K562 (cell line): ENCODE data around the gene ATRNL1. TPM values are rescaled to one million over a fixed set of nuclear protein-coding genes. Genes with fewer than 3 reads are reported as not detected.

Source experiments
- ATAC-seq: fragments of 200-7000 bp; cut with Tn5 transposase; 3 replicates; pipeline ENCODE4 v1.9.1; 2020; ENCODE audit warnings: moderate library complexity
- BruUV-seq: library from RNA; stranded (reverse); fragments of 400-500 nt; replicated peaks from 2 replicates; lab custom pipeline; 2021; lab: Mats Ljungman, UMichigan
- CTCF ChIA-PET: fragments of 300-600 bp; formaldehyde crosslinking; extraction: SDS; loops from one replicate; lab custom pipeline; 2021; ENCODE audit warnings: low intra/inter-chr PET ratio; lab: Yijun Ruan, JAX
- POLR2A ChIA-PET: fragments of 300-600, 350-650 bp; sonication (Branson Sonifier 250); formaldehyde crosslinking; extraction: SDS; loops from one replicate; lab custom pipeline; 2021; ENCODE audit warnings: antibody characterized with exemption, inconsistent platforms; lab: Yijun Ruan, JAX
- DNase-seq, 4 experiments: peaks; one replicate each; pipeline versions ENCODE4 v3.0.0 to v3.0.0-alpha.2; 2011 to 2018; ENCODE audit warnings: low spot score in 3 of 4, mixed read lengths in 3 of 4; ENCODE audit errors: extremely low read depth in 1 of 4
- FAIRE-seq: peaks from 2 replicates; lab custom pipeline; 2011; peaks lifted over from hg19 to GRCh38; lab: Jason Lieb, UNC
- H2AFZ ChIP-seq: 2 replicates; pipeline ENCODE4 v1.6.0; 2011; ENCODE audit warnings: low read depth, low read length, control low read depth, inconsistent platforms
- H3K27ac ChIP-seq: fragments of 200-600 bp; 3 replicates; pipeline ENCODE4 v1.8.0; 2011; ENCODE audit warnings: low read depth, mild to moderate bottlenecking, control low read depth, inconsistent platforms, low read length, moderate library complexity, mixed read lengths; ENCODE audit errors: extremely low read depth
- H3K27me3 ChIP-seq, 2 experiments: fragments of 300-600 bp in 1 of 2; 2 replicates in 1 of 2; 3 replicates in 1 of 2; pipeline versions ENCODE4 v1.6.0 to v1.8.0; 2011; ENCODE audit warnings: inconsistent platforms in 2 of 2, low read length in 2 of 2, mild to moderate bottlenecking in 1 of 2, mixed read lengths in 1 of 2, moderate library complexity in 1 of 2; ENCODE audit not compliant: control insufficient read depth in 2 of 2, insufficient read depth in 2 of 2
- H3K36me3 ChIP-seq: fragments of 300-600 bp; 3 replicates; pipeline ENCODE4 v1.8.0; 2011; ENCODE audit warnings: mild to moderate bottlenecking, low read length, inconsistent platforms; ENCODE audit not compliant: control insufficient read depth, insufficient read depth
- H3K4me1 ChIP-seq, 2 experiments: fragments of 200-600 bp in 1 of 2; replicated peaks in 1 of 2; 2 replicates in 1 of 2; 3 replicates in 1 of 2; pipeline versions ENCODE4 v1.5.1 to v1.8.0; 2011; ENCODE audit warnings: inconsistent platforms in 2 of 2, low read length in 2 of 2, mild to moderate bottlenecking in 1 of 2, mixed read lengths in 1 of 2, moderate library complexity in 1 of 2; ENCODE audit not compliant: control insufficient read depth in 2 of 2, insufficient read depth in 2 of 2
- H3K4me2 ChIP-seq: 2 replicates; pipeline ENCODE4 v1.6.1; 2011; ENCODE audit warnings: low read length, control low read depth, inconsistent platforms, mixed read lengths; ENCODE audit not compliant: insufficient read depth
- H3K4me3 ChIP-seq: fragments of 200-600 bp; sonication (generic), shearing (Covaris generic); 2 replicates; pipeline ENCODE4 v1.5.1; 2016; ENCODE audit warnings: control low read depth, inconsistent platforms
- H3K79me2 ChIP-seq: fragments of 200-600 bp; 3 replicates; pipeline ENCODE4 v1.8.0; 2011; ENCODE audit warnings: low read length, inconsistent platforms; ENCODE audit not compliant: control insufficient read depth, insufficient read depth
- H3K9ac ChIP-seq, 2 experiments: 2 replicates each; pipeline versions ENCODE4 v1.6.0 to v1.6.1; 2011; ENCODE audit warnings: low read depth in 2 of 2, low read length in 2 of 2, control low read depth in 1 of 2, inconsistent platforms in 1 of 2, mild to moderate bottlenecking in 1 of 2, mixed read lengths in 1 of 2; ENCODE audit not compliant: insufficient read depth in 1 of 2
- H3K9me1 ChIP-seq: one replicate; pipeline ENCODE4 v1.6.0; 2011; ENCODE audit warnings: inconsistent platforms, mild to moderate bottlenecking, low read length, moderate library complexity; ENCODE audit not compliant: control insufficient read depth, insufficient read depth
- H3K9me3 ChIP-seq: replicated peaks from 2 replicates; pipeline ENCODE4 v1.5.1; 2011; ENCODE audit warnings: low read depth, low read length, inconsistent platforms; ENCODE audit not compliant: control insufficient read depth, insufficient read depth
- H4K20me1 ChIP-seq: replicated peaks from 2 replicates; pipeline ENCODE4 v1.6.1; 2011; ENCODE audit warnings: low read length, inconsistent platforms, mixed read lengths; ENCODE audit not compliant: control insufficient read depth, insufficient read depth
- COPS2 ChIP-seq: fragments of 450-650 bp; conservative IDR thresholded peaks from 2 replicates; pipeline ENCODE4 v1.6.1; 2016; ENCODE audit warnings: mild to moderate bottlenecking, moderate library complexity
- MBD1 ChIP-seq: fragments of 250-450 bp; sonication (Bioruptor Pico); IDR thresholded peaks from 2 replicates; pipeline ENCODE4 v1.8.0; 2022; ENCODE audit warnings: inconsistent platforms
- MCM5 ChIP-seq: fragments of 450-650 bp; IDR thresholded peaks from 2 replicates; pipeline ENCODE4 v1.6.1; 2016; ENCODE audit warnings: low read depth
- MEIS2 ChIP-seq: fragments of 450-650 bp; IDR thresholded peaks from 2 replicates; pipeline ENCODE4 v1.6.1; 2014; ENCODE audit warnings: mild to moderate bottlenecking; ENCODE audit not compliant: partially characterized antibody
- PTTG1 ChIP-seq: fragments of 450-650 bp; IDR thresholded peaks from 2 replicates; pipeline ENCODE4 v1.6.1; 2016; ENCODE audit warnings: low read depth, mild to moderate bottlenecking, missing genetic modification characterization, missing compliant biosample characterization
- SPI1 ChIP-seq: IDR thresholded peaks from 2 replicates; pipeline ENCODE4 v1.6.1; 2011; ENCODE audit warnings: low read depth, low read length, control low read depth, borderline replicate concordance
- ZKSCAN3 ChIP-seq: fragments of 250-450 bp; sonication (Bioruptor Pico); IDR thresholded peaks from 2 replicates; pipeline ENCODE4 v1.4.0; 2020
- in situ Hi-C: fragments of 300-500 bp; cut with MboI; formaldehyde crosslinking; loops from 4 replicates; pipeline ENCODE4 v1.15.0; 2018; ENCODE audit warnings: inconsistent platforms, mixed read lengths
- intact Hi-C: fragments of 100-400 bp; cut with micrococcal nuclease; formaldehyde crosslinking; loops from 2 replicates; pipeline ENCODE4 v1.14.2; 2022
- polyA plus RNA-seq, 8 experiments: library from polyadenylated mRNA; depleted of rRNA in 4 of 8; stranded (reverse) in 5 of 8; unstranded in 3 of 8; fragments of >200 nt; fragmentation: Nextera tagmentation in 2 of 8; fragmentation: Illumina TruSeq in 1 of 8; extraction: Ambion mirVana in 2 of 8; extraction: Trizol in 1 of 8; gene quantifications; 2 replicates each; pipeline versions ENCODE4 v1.2.1 to v1.2.3, GENCODE V29; 2011 to 2014; ENCODE audit warnings: inconsistent platforms in 1 of 8, missing spikeins in 1 of 8
- total RNA-seq, 7 experiments: library from RNA; depleted of rRNA in 6 of 7; stranded (reverse); fragments of >200 nt in 6 of 7; fragmentation: Illumina TruSeq in 2 of 7; extraction: Trizol in 2 of 7; gene quantifications; 2 replicates each; pipeline versions ENCODE4 v1.2.1 to v1.2.3, GENCODE V29; 2011 to 2021; ENCODE audit warnings: low replicate concordance in 1 of 7
- TF ChIP-seq, protein P1 (sequence below): sonication (generic); IDR thresholded peaks from 2 replicates; pipeline ENCODE4 v1.6.1; 2016

The ATRNL1 gene
- total and polyA plus RNA-seq, 9 of the 15 experiments (the other 6 are each of a cell fraction or from before 2014, with no cell fraction given) = 0.18 TPM; not detected in 8

GRCh38 chr10:115409347-115409746 lies 316.2 kb downstream of the ATRNL1 start:
- TF ChIP-seq COPS2 (no peak), SPI1 (peak; percentile 46; the same call in 1 of the 2 replicates), ZKSCAN3 (CRISPR knock-in tag) (no peak), MEIS2 (no peak), PTTG1 (tag) (no peak), MCM5 (no peak), MBD1 (no peak)
- TF ChIP-seq, protein P1, sequence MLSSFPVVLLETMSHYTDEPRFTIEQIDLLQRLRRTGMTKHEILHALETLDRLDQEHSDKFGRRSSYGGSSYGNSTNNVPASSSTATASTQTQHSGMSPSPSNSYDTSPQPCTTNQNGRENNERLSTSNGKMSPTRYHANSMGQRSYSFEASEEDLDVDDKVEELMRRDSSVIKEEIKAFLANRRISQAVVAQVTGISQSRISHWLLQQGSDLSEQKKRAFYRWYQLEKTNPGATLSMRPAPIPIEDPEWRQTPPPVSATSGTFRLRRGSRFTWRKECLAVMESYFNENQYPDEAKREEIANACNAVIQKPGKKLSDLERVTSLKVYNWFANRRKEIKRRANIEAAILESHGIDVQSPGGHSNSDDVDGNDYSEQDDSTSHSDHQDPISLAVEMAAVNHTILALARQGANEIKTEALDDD = no peak
- CTCF ChIA-PET = no interaction called here

More at GRCh38 chr10:115409347-115409746, 316.2 kb downstream of the ATRNL1 start:
- no peak for ATAC-seq
- FAIRE-seq = no peak
- no peaks in the 10 kb centered on the region for H3K4me1 ChIP-seq
- H3K4me3 ChIP-seq = no peak overlapping the region
- in situ Hi-C loops = no loop called here
- no peak overlapping the region for H2AFZ ChIP-seq
- no peak overlapping the region for H3K4me2 ChIP-seq
- H3K9ac ChIP-seq = no peak overlapping the region
- H4K20me1 ChIP-seq = no peaks in the 10 kb centered on the region
- H3K27ac ChIP-seq = no peak overlapping the region
- DNase-seq = no peak
- POLR2A ChIA-PET = no interaction called here
- no peaks in the 10 kb centered on the region for H3K79me2 ChIP-seq
- BruUV-seq = no TSS peak
- intact Hi-C loops = no loop called here
- no peaks in the 10 kb centered on the region for H3K9me1 ChIP-seq
- no peaks in the 10 kb centered on the region for H3K27me3 ChIP-seq
- H3K9me3 ChIP-seq = no peaks in the 10 kb centered on the region
- H3K36me3 ChIP-seq = no peaks in the 10 kb centered on the region
